HEK293T (cell line): ENCODE measurements around the gene SLC35D2.

Experiments used
- CTCF ChIA-PET: fragments of 350-600 bp; formaldehyde crosslinking; extraction: SDS; loops from one replicate; lab custom pipeline; 2021; ENCODE audit warnings: antibody characterized with exemption, inconsistent platforms; lab: Yijun Ruan, JAX
- POLR2A ChIA-PET: fragments of 350-600 bp; formaldehyde crosslinking; extraction: SDS; loops from one replicate; lab custom pipeline; 2020; ENCODE audit warnings: antibody characterized with exemption, inconsistent platforms; lab: Yijun Ruan, JAX
- DNase-seq: peaks from one replicate; pipeline ENCODE4 v3.0.0; 2012; ENCODE audit warnings: mixed read lengths; ENCODE audit errors: extremely low spot score
- ARNT ChIP-seq: fragments of 450-650 bp; IDR thresholded peaks from 2 replicates; pipeline ENCODE4 v1.6.1; 2017; ENCODE audit warnings: mild to moderate bottlenecking
- BHLHE40 ChIP-seq: fragments of 450-650 bp; IDR thresholded peaks from 2 replicates; pipeline ENCODE4 v1.6.1; 2016; ENCODE audit warnings: mild to moderate bottlenecking, moderate library complexity, borderline replicate concordance
- CTBP1 ChIP-seq: fragments of 450-650 bp; IDR thresholded peaks from 2 replicates; pipeline ENCODE4 v1.6.1; 2016; ENCODE audit warnings: borderline replicate concordance
- ELF4 ChIP-seq: fragments of 450-650 bp; IDR thresholded peaks from 2 replicates; pipeline ENCODE4 v1.6.1; 2017; ENCODE audit warnings: antibody characterized with exemption
- FOXA1 ChIP-seq: fragments of 450-650 bp; IDR thresholded peaks from 2 replicates; pipeline ENCODE4 v1.6.1; 2016; ENCODE audit warnings: mild to moderate bottlenecking
- FOXK2 ChIP-seq: fragments of 450-650 bp; IDR thresholded peaks from 2 replicates; pipeline ENCODE4 v1.6.1; 2016; ENCODE audit warnings: mild to moderate bottlenecking
- FOXM1 ChIP-seq: fragments of 450-650 bp; IDR thresholded peaks from 2 replicates; pipeline ENCODE4 v1.6.1; 2017; ENCODE audit warnings: mild to moderate bottlenecking, borderline replicate concordance
- HDGF ChIP-seq: fragments of 450-650 bp; IDR thresholded peaks from 2 replicates; pipeline ENCODE4 v1.6.1; 2017; ENCODE audit warnings: antibody characterized with exemption, borderline replicate concordance
- L3MBTL2 ChIP-seq: fragments of 450-650 bp; conservative IDR thresholded peaks from 2 replicates; pipeline ENCODE4 v1.6.1; 2016; ENCODE audit warnings: mild to moderate bottlenecking
- LEF1 ChIP-seq: fragments of 450-650 bp; IDR thresholded peaks from 2 replicates; pipeline ENCODE4 v1.6.1; 2017; ENCODE audit warnings: mild to moderate bottlenecking, borderline replicate concordance
- NFRKB ChIP-seq: fragments of 450-650 bp; IDR thresholded peaks from 2 replicates; pipeline ENCODE4 v1.6.1; 2016; ENCODE audit warnings: mild to moderate bottlenecking, moderate library complexity
- SP1 ChIP-seq: fragments of 450-650 bp; IDR thresholded peaks from 2 replicates; pipeline ENCODE4 v1.6.1; 2017
- SUZ12 ChIP-seq: fragments of 450-650 bp; IDR thresholded peaks from 2 replicates; pipeline ENCODE4 v1.6.1; 2016; ENCODE audit warnings: mild to moderate bottlenecking
- TARDBP ChIP-seq: fragments of 450-650 bp; IDR thresholded peaks from 2 replicates; pipeline ENCODE4 v1.6.1; 2016
- ZNF384 ChIP-seq: fragments of 450-650 bp; IDR thresholded peaks from 2 replicates; pipeline ENCODE4 v1.6.1; 2016
- TF ChIP-seq, protein P1 (sequence below): fragments of 450-650 bp; IDR thresholded peaks from 2 replicates; pipeline ENCODE4 v1.6.1; 2016

SLC35D2 gene

DNA sequence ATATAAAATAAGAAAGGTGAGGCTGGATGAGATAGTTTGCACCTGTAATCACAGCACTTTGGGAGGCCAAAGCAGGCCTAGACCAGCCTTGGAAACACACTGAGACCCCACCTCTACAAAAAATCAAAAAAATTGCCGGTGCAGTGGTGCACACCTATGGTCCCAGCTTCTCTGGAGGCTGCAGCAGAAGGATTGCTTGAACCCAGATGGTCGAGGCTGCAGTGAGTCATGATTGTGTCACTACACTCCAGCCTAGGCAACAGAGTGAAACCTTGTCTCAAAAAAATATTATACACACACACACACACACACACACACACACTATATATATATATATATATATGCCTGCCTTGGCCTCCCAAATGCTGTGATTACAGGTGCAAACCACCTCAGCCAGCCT, 1.3 kb downstream of the SLC35D2 start:
- no peak for DNase-seq
- TF ChIP-seq FOXM1 (no peak), HDGF (no peak), SUZ12 (no peak), FOXK2 (no peak), ZNF384 (no peak), LEF1 (no peak), ARNT (no peak), BHLHE40 (no peak), ELF4 (no peak), CTBP1 (no peak), L3MBTL2 (no peak), SP1 (no peak), TARDBP (no peak)
- TF ChIP-seq, protein P1, sequence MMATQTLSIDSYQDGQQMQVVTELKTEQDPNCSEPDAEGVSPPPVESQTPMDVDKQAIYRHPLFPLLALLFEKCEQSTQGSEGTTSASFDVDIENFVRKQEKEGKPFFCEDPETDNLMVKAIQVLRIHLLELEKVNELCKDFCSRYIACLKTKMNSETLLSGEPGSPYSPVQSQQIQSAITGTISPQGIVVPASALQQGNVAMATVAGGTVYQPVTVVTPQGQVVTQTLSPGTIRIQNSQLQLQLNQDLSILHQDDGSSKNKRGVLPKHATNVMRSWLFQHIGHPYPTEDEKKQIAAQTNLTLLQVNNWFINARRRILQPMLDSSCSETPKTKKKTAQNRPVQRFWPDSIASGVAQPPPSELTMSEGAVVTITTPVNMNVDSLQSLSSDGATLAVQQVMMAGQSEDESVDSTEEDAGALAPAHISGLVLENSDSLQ = no peak
- ChIA-PET POLR2A (no interaction called here), CTCF (no interaction called here)

DNA sequence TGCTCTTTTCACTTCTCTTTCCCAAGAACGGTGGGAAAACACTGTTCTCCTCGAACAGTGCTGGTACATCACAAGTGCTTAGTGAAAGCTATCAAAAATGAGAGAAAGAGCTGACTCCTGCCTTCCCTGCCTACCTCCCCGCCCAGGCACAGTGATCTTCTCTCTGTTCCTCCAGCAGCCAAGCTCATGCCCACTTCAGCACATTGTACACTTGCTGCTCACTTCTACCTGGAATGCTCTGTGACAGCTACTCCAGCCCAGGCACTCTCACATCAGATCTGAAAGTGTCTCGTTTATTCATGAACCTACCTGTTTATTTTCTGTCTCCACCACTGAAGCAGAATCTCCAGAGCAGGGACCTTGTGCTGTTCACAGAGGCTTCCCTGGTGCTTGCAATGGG, 1.8 kb downstream of the SLC35D2 start:
- TF ChIP-seq NFRKB (no peak), SP1 (no peak), LEF1 (no peak), ZNF384 (no peak), TARDBP (no peak), FOXM1 (no peak), CTBP1 (no peak)
- TF ChIP-seq, protein P1 = no peak
- no peak for DNase-seq
- ChIA-PET POLR2A (no interaction called here), CTCF (no interaction called here)

DNA sequence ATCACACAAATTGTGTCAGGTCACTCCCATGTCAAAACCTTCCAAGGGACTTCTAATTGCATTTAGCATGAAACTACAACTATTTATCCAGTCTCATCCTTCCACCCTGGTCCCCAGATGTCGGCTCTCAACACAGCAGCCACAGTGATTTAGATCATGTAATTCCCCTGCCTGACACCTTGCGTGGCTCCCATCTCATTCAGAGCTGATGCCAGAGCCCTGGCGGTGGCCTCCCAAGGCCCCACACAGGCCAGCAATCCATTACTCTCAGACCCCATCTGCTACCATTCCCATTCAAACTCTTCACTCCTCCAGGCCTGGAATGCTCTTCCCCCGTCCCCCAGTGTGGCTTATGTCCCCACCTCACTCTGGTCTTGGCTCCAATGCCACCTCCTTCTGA, 2.4 kb downstream of the SLC35D2 start:
- DNase-seq = no peak
- ChIA-PET POLR2A (no interaction called here), CTCF (no interaction called here)
- TF ChIP-seq, protein P1 = no peak
- no peak for TF ChIP-seq CTBP1
- no peak for TF ChIP-seq ELF4
- no peak for TF ChIP-seq SP1
- no peak for TF ChIP-seq LEF1
- no peak for TF ChIP-seq NFRKB
- TF ChIP-seq ARNT = no peak
- TF ChIP-seq TARDBP = no peak

DNA sequence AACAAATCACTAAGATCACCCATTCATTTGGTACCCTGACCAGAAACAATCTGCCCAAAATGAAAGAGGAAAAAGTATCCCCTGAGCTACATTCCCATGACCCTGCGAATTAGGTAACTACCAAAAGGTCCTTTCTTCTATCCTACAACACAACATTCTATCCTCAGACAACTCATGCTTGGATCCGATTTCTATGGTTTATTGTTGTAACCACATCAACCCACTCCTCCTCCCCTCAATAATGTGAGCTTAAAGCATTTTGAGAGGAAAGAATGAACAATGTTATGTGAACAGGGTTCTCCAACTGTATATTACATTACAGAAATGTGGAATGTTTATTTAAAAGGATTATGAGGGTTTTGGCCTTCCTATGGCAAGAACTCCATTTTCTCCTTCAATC, 4.0 kb downstream of the SLC35D2 start:
- ChIA-PET CTCF (no interaction called here), POLR2A (no interaction called here)
- TF ChIP-seq ARNT = no peak
- no peak for TF ChIP-seq HDGF
- no peak for TF ChIP-seq ELF4
- TF ChIP-seq ZNF384 = no peak
- TF ChIP-seq TARDBP = no peak
- TF ChIP-seq SUZ12 = no peak
- no peak for TF ChIP-seq L3MBTL2
- TF ChIP-seq SP1 = no peak
- no peak for TF ChIP-seq FOXM1
- TF ChIP-seq BHLHE40 = no peak
- TF ChIP-seq, protein P1 = no peak
- no peak for TF ChIP-seq CTBP1
- no peak for DNase-seq

DNA sequence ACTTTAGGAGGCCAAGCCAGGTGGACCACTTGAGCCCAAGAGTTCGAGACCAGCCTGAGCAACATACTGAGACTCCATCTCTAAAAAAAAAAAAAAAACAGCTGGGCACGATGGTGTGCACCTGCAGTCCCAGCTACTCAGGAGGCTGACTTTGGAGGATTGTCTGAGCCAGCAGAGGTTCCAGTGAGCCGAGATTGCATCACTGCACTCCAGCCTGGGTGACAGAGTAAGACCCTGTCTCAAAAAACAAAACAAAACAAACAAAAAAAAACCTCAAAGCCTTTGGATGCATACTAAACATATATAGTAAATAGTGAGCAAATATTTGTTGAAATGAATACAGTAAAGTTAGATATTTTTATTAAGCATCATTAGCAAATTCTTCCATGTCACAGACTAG, 5.3 kb downstream of the SLC35D2 start:
- TF ChIP-seq FOXM1 (no peak), FOXK2 (no peak), ARNT (no peak), FOXA1 (no peak), TARDBP (no peak), BHLHE40 (no peak), CTBP1 (no peak), ZNF384 (no peak), L3MBTL2 (no peak), HDGF (no peak), LEF1 (no peak), NFRKB (no peak), ELF4 (no peak), SP1 (no peak), SUZ12 (no peak)
- TF ChIP-seq, protein P1 = no peak
- DNase-seq = no peak
- ChIA-PET CTCF (no interaction called here), POLR2A (no interaction called here)
